Common myeloid progenitor, CD34-positive (primary cell): ENCODE measurements around the gene MIA3. TPM values are rescaled to one million over a fixed set of nuclear protein-coding genes. Genes with fewer than 3 reads are reported as not detected.

Experiments used
- CTCF ChIA-PET: fragments of 350-600 bp; sonication (Branson Sonifier 250); formaldehyde crosslinking; loops from one replicate; lab custom pipeline; 2021; ENCODE audit warnings: antibody characterized with exemption; lab: Charles Lee
- POLR2A ChIA-PET: fragments of 350-600 bp; sonication (Branson Sonifier 250); formaldehyde crosslinking; loops from one replicate; lab custom pipeline; 2021; ENCODE audit warnings: antibody characterized with exemption; lab: Charles Lee
- DNase-seq, 3 donors: peaks; one replicate each; pipeline versions ENCODE4 v3.0.0 to v3.0.0-alpha.2; 2013
- H3K27ac ChIP-seq, 2 experiments: 1 replicate in 1 of 2; 2 replicates in 1 of 2; pipeline ENCODE4 v1.7.0; 2013; ENCODE audit warnings: inconsistent platforms in 2 of 2, low read length in 2 of 2, mild to moderate bottlenecking in 2 of 2, low read depth in 1 of 2, moderate library complexity in 1 of 2; ENCODE audit not compliant: severe bottlenecking in 2 of 2, insufficient read depth in 1 of 2, poor library complexity in 1 of 2
- H3K27me3 ChIP-seq, 5 experiments: replicated peaks in 2 of 5; 1 replicate in 3 of 5; 2 replicates in 2 of 5; pipeline versions ENCODE4 v1.6.1 to v1.7.0; 2013; ENCODE audit warnings: low read length in 4 of 5, mild to moderate bottlenecking in 2 of 5, moderate library complexity in 2 of 5, inconsistent platforms in 1 of 5; ENCODE audit not compliant: insufficient read depth in 5 of 5, control insufficient read depth in 4 of 5
- H3K36me3 ChIP-seq, 4 experiments: 1 replicate in 2 of 4; 2 replicates in 2 of 4; pipeline versions ENCODE4 v1.6.1 to v1.7.0; 2013; ENCODE audit warnings: low read length in 3 of 4, control low read depth in 1 of 4, mild to moderate bottlenecking in 1 of 4; ENCODE audit not compliant: control insufficient read depth in 4 of 4, insufficient read depth in 4 of 4
- H3K4me1 ChIP-seq, 4 experiments: 1 replicate in 3 of 4; 2 replicates in 1 of 4; pipeline versions ENCODE4 v1.6.1 to v1.7.1; 2013; ENCODE audit warnings: low read length in 3 of 4, mild to moderate bottlenecking in 3 of 4, control low read depth in 1 of 4, inconsistent platforms in 1 of 4, moderate library complexity in 1 of 4; ENCODE audit not compliant: control insufficient read depth in 4 of 4, insufficient read depth in 4 of 4; ENCODE audit errors: control extremely low read depth in 1 of 4
- H3K4me3 ChIP-seq, 7 experiments: 1 replicate in 4 of 7; 2 replicates in 3 of 7; pipeline versions ENCODE4 v1.5.1 to v1.7.0; 2013; ENCODE audit warnings: mild to moderate bottlenecking in 7 of 7, low read length in 6 of 7, moderate library complexity in 6 of 7, inconsistent platforms in 2 of 7, low read depth in 2 of 7, control low read depth in 1 of 7; ENCODE audit not compliant: insufficient read depth in 4 of 7, control insufficient read depth in 1 of 7; ENCODE audit errors: extremely low read depth in 1 of 7
- H3K9me3 ChIP-seq, 5 experiments: 1 replicate in 4 of 5; 2 replicates in 1 of 5; pipeline versions ENCODE4 v1.6.1 to v1.7.1; 2013; ENCODE audit warnings: low read length in 4 of 5, mild to moderate bottlenecking in 2 of 5, inconsistent platforms in 1 of 5, low read depth in 1 of 5, moderate library complexity in 1 of 5; ENCODE audit not compliant: control insufficient read depth in 4 of 5, insufficient read depth in 2 of 5; ENCODE audit errors: control extremely low read depth in 1 of 5
- WGBS: methylation state at CpG from one replicate; pipeline ENCODE4 v1.1.5; 2013; ENCODE audit not compliant: insufficient coverage; 5-methylcytosine and 5-hydroxymethylcytosine counted together
- polyA plus RNA-seq: library from polyadenylated mRNA; unstranded; fragments of 120-200 nt; gene quantifications from one replicate; pipeline ENCODE4 v1.2.1, GENCODE V29; 2013

The MIA3 gene
- polyA plus RNA-seq: 42.6 TPM

GRCh38 chr1:222618001-222618879, at the start of gene MIA3:
Gene MIA3 (plus strand): TSS chr1:222618097. CDS start chr1:222618111, 14 bp downstream.
- ChIA-PET POLR2A (interaction anchor here (0.6 kb wide), 1 partner anchor 140 kb away, joined by 3 read pairs; no protein-coding TSS in a partner anchor), CTCF (no interaction called here)
- H3K36me3 ChIP-seq: peaks cover 0 to 9% (median 5%) of the 10 kb centered on the region in 4 experiments
- 0% methylated on average over 45 of the region's 81 CpGs for WGBS
- peak in 2 of 3 donors; percentile 67 to 70 for DNase-seq
- peak within 1 kb of the TSS; percentile 70 to 92 (median 82) for H3K4me3 ChIP-seq
- peak within 1 kb of the TSS; percentile 10 to 63 for H3K27ac ChIP-seq
- no peaks in the 10 kb centered on the region for H3K9me3 ChIP-seq
- H3K27me3 ChIP-seq: peaks cover 0 to 3% (median 0%) of the 10 kb centered on the region in 5 experiments
- peaks cover 0 to 16% (median 10%) of the 10 kb centered on the region in 4 experiments for H3K4me1 ChIP-seq

DNA sequence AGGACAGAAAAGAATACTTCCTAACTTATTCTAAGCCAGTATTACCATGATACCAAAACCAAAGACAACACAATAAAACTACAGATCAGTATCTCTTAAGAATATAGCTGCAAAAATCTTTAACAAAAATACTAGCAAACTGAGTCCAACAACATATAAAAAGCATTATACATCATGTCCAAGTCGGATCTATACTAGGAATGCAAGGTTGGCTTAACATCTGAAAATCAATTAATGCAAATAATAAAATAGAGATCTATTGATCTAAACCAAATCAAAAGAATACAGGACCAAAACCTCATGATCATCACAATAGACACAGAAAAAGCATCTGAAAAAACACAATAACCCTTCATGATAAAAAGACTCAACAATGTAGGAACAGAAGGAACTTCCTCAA, 47.1 kb upstream of the MIA3 start:
- ChIA-PET CTCF (no interaction called here), POLR2A (no interaction called here)
- Histone ChIP-seq H3K27me3 (no peaks in the 10 kb centered on the region), H3K9me3 (peaks cover 0 to 7% (median 0%) of the 10 kb centered on the region in 5 experiments), H3K4me3 (no peak overlapping the region), H3K27ac (no peak overlapping the region), H3K4me1 (no peaks in the 10 kb centered on the region), H3K36me3 (peaks cover 19 to 57% (median 22%) of the 10 kb centered on the region in 4 experiments)
- WGBS: no CpG with 5 or more reads among the region's 1 CpG
- DNase-seq: no peak

- H3K36me3 ChIP-seq: peaks cover 16 to 30% (median 26%) of the 10 kb centered on the region in 4 experiments
- no peak overlapping the region for H3K27ac ChIP-seq
- WGBS: 75% methylated on average over 2 of the region's 3 CpGs
- no peak overlapping the region for H3K4me3 ChIP-seq
- no peaks in the 10 kb centered on the region for H3K27me3 ChIP-seq
- DNase-seq: no peak
- CTCF ChIA-PET: no interaction called here
- no peaks in the 10 kb centered on the region for H3K9me3 ChIP-seq
- POLR2A ChIA-PET: no interaction called here
- peaks cover 0 to 3% (median 0%) of the 10 kb centered on the region in 4 experiments for H3K4me1 ChIP-seq
Observed at GRCh38 chr1:222579316-222579715, 38.6 kb upstream of the MIA3 start.

- DNase-seq: no peak
- Histone ChIP-seq H3K4me3 (no peak overlapping the region), H3K36me3 (peaks cover 17 to 40% (median 21%) of the 10 kb centered on the region in 4 experiments), H3K27me3 (no peaks in the 10 kb centered on the region), H3K4me1 (peaks cover 0 to 3% (median 0%) of the 10 kb centered on the region in 4 experiments), H3K27ac (no peak overlapping the region), H3K9me3 (no peaks in the 10 kb centered on the region)
- POLR2A ChIA-PET: no interaction called here
- WGBS: 100% methylated on average over 1 of the region's 4 CpGs
- CTCF ChIA-PET: no interaction called here
Observed at GRCh38 chr1:222582099-222582774, 35.7 kb upstream of the MIA3 start.

GRCh38 chr1:222583079-222583478, 34.8 kb upstream of the MIA3 start:
- ChIA-PET CTCF (no interaction called here), POLR2A (no interaction called here)
- 97% methylated on average over 4 of the region's 5 CpGs for WGBS
- no peak for DNase-seq
- no peak overlapping the region for H3K27ac ChIP-seq
- no peaks in the 10 kb centered on the region for H3K27me3 ChIP-seq
- no peaks in the 10 kb centered on the region for H3K9me3 ChIP-seq
- no peak overlapping the region for H3K4me3 ChIP-seq
- peaks cover 15 to 42% (median 21%) of the 10 kb centered on the region in 4 experiments for H3K36me3 ChIP-seq
- peaks cover 0 to 3% (median 0%) of the 10 kb centered on the region in 4 experiments for H3K4me1 ChIP-seq

- ChIA-PET POLR2A (no interaction called here), CTCF (no interaction called here)
- H3K27ac ChIP-seq: no peak overlapping the region
- no peak overlapping the region for H3K4me3 ChIP-seq
- no peak for DNase-seq
- H3K36me3 ChIP-seq: peaks cover 7 to 33% (median 11%) of the 10 kb centered on the region in 4 experiments
- H3K9me3 ChIP-seq: no peaks in the 10 kb centered on the region
- 100% methylated on average over 1 of the region's 2 CpGs for WGBS
- H3K27me3 ChIP-seq: no peaks in the 10 kb centered on the region
- peaks cover 11 to 17% (median 14%) of the 10 kb centered on the region in 4 experiments for H3K4me1 ChIP-seq
Observed at GRCh38 chr1:222586842-222587241, 31.1 kb upstream of the MIA3 start.
